RWPE2 (cell line): ENCODE measurements around the gene RPS6KA2.

ENCODE experiments used
- ATAC-seq: fragments of 200-7000 bp; cut with Tn5 transposase; 3 replicates; pipeline ENCODE4 v1.9.1; 2021; ENCODE audit warnings: low read depth
- DNase-seq: peaks from one replicate; pipeline ENCODE4 v3.0.0-alpha.2; 2020; ENCODE audit warnings: low spot score
- H3K27ac ChIP-seq: fragments of 450-650 bp; 2 replicates; pipeline ENCODE4 v1.5.1; 2017; ENCODE audit warnings: mild to moderate bottlenecking; ENCODE audit not compliant: poor library complexity, severe bottlenecking
- H3K27me3 ChIP-seq: fragments of 250-450 bp; sonication (Bioruptor Pico); 2 replicates; pipeline ENCODE4 v1.5.1; 2021; ENCODE audit warnings: mild to moderate bottlenecking, moderate library complexity; ENCODE audit not compliant: insufficient read depth, poor library complexity, severe bottlenecking
- H3K36me3 ChIP-seq: fragments of 250-450 bp; sonication (Bioruptor Pico); 2 replicates; pipeline ENCODE4 v1.5.1; 2020; ENCODE audit warnings: low read depth, mild to moderate bottlenecking, moderate library complexity
- H3K4me1 ChIP-seq: fragments of 250-450 bp; sonication (Bioruptor Pico); 2 replicates; pipeline ENCODE4 v1.5.1; 2021; ENCODE audit warnings: mild to moderate bottlenecking, moderate library complexity; ENCODE audit not compliant: insufficient read depth, poor library complexity, severe bottlenecking
- H3K4me3 ChIP-seq: fragments of 250-450 bp; sonication (Bioruptor Pico); 2 replicates; pipeline ENCODE4 v1.5.1; 2021; ENCODE audit warnings: mild to moderate bottlenecking, moderate library complexity; ENCODE audit not compliant: severe bottlenecking
- H3K9me3 ChIP-seq: fragments of 250-450 bp; sonication (Bioruptor Pico); 2 replicates; pipeline ENCODE4 v1.5.1; 2021; ENCODE audit warnings: mild to moderate bottlenecking, moderate library complexity; ENCODE audit not compliant: severe bottlenecking
- CTCF ChIP-seq: fragments of 450-650 bp; IDR thresholded peaks from one replicate; pipeline ENCODE4 v1.5.1; 2017; ENCODE audit warnings: mild to moderate bottlenecking, moderate library complexity; ENCODE audit not compliant: poor library complexity, severe bottlenecking

RPS6KA2 gene

GRCh38 chr6:166412156-166412910 is 214.7 kb downstream of the RPS6KA2 start:
- ATAC-seq (no peak), DNase-seq (no peak)
- no peak overlapping the region for H3K27ac ChIP-seq
- no peaks in the 10 kb centered on the region for H3K9me3 ChIP-seq
- H3K27me3 ChIP-seq = no peaks in the 10 kb centered on the region
- peaks cover 6% of the 10 kb centered on the region for H3K36me3 ChIP-seq
- TF ChIP-seq CTCF = no peak
- H3K4me1 ChIP-seq = no peaks in the 10 kb centered on the region
- no peak overlapping the region for H3K4me3 ChIP-seq

- Histone ChIP-seq H3K4me3 (no peak overlapping the region), H3K9me3 (no peaks in the 10 kb centered on the region), H3K27ac (no peak overlapping the region), H3K4me1 (no peaks in the 10 kb centered on the region), H3K27me3 (no peaks in the 10 kb centered on the region), H3K36me3 (peaks cover 4% of the 10 kb centered on the region; the same call in 1 of the 2 replicates)
- DNase-seq (no peak), ATAC-seq (no peak)
- TF ChIP-seq CTCF = no peak
Measured at GRCh38 chr6:166411721-166412151, 215.3 kb downstream of the RPS6KA2 start.

GRCh38 chr6:166411271-166411670 is 215.8 kb downstream of the RPS6KA2 start:
- Histone ChIP-seq H3K4me1 (no peaks in the 10 kb centered on the region), H3K9me3 (no peaks in the 10 kb centered on the region), H3K27me3 (no peaks in the 10 kb centered on the region), H3K4me3 (no peak overlapping the region), H3K36me3 (peaks cover 4% of the 10 kb centered on the region; the same call in 1 of the 2 replicates), H3K27ac (no peak overlapping the region)
- ATAC-seq = no peak
- DNase-seq = no peak
- TF ChIP-seq CTCF = no peak

DNA sequence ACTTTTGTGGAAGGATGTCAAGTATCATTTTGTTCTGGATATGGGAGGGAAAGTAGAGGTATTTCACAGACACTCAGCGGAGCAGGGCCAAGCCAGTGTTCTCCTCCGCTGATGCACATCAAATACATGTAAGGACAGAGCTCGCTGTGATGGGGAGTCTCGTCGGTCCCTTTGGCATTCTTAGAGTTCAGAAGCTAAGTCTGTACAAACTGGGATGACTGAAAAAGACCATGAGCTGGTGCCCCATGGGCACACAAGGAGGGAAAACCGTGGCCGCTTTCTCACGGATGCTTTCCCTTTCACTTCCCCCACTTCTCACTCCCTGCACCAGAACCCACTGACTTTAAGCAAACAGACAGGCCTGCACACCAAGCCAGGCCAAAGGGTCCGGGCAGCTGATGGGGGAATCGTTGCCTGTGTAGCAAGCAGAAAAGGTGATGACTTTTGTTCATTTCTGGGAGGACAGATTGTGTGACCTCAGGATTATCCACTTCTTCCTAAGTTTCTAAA is 216.6 kb downstream of the RPS6KA2 start:
- H3K36me3 ChIP-seq = peaks cover 4% of the 10 kb centered on the region; the same call in 1 of the 2 replicates

More for the DNA sequence above, 216.6 kb downstream of the RPS6KA2 start:
- ATAC-seq = no peak
- Histone ChIP-seq H3K27ac (no peak overlapping the region), H3K27me3 (no peaks in the 10 kb centered on the region), H3K4me1 (no peaks in the 10 kb centered on the region), H3K4me3 (no peak overlapping the region), H3K9me3 (no peaks in the 10 kb centered on the region)
- DNase-seq = no peak
- no peak for TF ChIP-seq CTCF
